Superior temporal gyrus (tissue), 1 donor: Measurements from ENCODE around the gene GAS1.

Experiments used
- DNase-seq: peaks from one replicate; pipeline ENCODE4 v3.0.0-alpha.2; 2016; ENCODE audit errors: extremely low spot score

Gene GAS1, protein sequence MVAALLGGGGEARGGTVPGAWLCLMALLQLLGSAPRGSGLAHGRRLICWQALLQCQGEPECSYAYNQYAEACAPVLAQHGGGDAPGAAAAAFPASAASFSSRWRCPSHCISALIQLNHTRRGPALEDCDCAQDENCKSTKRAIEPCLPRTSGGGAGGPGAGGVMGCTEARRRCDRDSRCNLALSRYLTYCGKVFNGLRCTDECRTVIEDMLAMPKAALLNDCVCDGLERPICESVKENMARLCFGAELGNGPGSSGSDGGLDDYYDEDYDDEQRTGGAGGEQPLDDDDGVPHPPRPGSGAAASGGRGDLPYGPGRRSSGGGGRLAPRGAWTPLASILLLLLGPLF

DNA sequence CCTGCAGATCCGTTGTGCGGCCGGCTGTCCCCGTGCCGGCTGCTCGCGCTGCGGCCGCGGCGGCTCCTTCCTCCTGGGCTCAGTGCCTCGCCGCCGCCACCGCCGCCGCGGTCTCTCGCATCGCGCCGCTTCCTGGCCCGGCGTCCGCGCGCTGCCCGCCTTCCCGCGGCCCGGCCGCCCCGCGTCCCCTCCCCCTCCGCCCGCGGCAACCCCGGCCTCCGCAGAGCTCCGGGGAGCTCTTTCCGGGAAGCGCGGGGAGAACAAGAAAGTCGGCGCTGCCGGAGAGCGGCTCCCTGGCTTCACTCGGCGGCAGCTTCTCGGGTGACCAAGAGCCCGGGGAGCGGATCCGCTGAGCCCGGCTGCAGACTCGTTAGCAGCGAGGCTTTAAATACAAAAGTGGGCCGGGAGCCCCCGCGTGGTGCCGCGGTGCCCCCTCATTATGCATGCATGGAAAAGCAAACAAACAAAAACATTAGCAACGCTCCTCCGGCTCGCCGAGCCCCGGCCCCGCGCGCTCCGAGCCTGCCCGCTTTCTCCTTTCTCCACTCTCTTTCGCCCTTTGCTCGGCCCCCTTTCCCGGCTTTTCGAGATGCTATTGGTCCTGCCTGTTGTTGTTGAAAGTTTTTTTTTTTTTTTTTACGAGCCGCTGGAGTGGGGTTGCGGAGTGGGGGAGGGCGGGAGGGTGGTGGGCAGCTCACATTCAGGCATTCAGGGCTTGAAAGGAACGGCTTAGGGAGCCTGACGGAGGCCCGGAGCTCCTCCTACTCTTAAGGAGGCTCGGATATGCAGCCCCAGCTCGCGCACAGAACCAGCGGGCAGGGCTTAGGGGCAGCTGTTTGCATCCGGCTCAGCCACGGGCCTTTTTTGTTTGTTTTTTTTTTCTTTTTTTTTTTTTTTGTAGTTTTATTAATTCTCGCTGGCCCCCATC is at the start of gene GAS1:
Gene GAS1 (minus strand): TSS at position 361 of the 928 bp plus-strand sequence. CDS start 727 bp downstream, outside the sequence.
- DNase-seq, result peak; percentile 91

- DNase-seq, result no peak
Observed at GRCh38 chr9:86994231-86994630, 46.9 kb upstream of the GAS1 start.

DNA sequence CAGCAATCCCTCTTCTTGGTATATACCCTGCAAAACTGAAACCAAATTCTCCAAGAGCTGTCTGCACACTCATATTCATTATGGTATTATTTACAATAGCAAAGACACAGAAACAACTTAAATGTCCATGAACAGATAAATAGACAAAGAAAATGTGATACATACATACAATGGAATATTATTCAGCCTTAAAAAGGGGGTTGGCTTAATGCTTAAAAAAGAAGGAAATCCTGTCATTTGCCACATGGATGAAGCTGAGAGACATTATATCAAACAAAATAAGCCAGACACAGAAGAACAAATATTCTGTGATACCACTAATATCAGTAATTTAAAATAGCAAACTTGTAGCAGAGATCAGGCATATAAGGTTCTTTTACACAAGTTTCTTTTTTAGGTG is 46.5 kb upstream of the GAS1 start:
- no peak for DNase-seq

DNA sequence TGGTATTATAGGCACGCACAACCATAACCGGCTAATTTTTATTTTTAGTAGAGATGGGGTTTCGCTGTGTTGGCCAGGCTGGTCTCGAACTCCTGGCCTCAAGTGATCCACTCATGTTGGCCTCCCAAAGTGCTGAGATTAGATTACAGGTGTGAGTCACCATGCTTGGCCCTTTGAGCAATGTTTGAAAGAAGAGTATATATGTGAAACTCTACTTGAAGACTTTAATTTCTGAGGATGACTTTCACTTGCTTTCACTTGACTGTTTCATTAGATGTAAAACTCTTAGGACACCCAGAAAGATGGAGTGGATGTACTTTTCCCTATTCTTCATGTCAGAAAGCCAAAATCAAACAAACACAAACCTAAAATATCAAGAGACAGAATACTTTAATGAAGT is 43.8 kb upstream of the GAS1 start:
- no peak for DNase-seq

DNA sequence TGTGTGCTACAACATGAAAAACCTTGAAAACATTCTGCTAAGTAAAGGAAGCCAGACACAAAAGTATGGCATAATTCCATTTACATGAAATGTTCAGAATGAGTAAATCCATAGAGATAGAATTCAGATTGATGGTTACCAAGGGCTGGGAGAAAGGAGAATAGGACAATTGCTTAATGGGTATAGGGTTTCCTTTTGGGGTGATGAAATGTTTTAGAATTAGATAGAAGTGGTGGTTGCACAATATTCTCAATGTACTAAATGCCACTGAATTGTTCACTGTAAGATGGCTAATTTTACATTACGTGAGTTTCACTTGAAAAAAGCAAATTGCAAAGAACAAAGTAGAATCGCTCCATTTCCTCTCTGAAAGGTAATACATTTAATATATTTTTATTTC is 43.0 kb upstream of the GAS1 start:
- no peak for DNase-seq

GRCh38 chr9:86987900-86988299 is 40.6 kb upstream of the GAS1 start:
- no peak for DNase-seq

- DNase-seq, result no peak
Observed at GRCh38 chr9:86985132-86985647, 37.9 kb upstream of the GAS1 start.

- DNase-seq, result no peak
Observed at GRCh38 chr9:86983620-86984259, 36.4 kb upstream of the GAS1 start.

DNA sequence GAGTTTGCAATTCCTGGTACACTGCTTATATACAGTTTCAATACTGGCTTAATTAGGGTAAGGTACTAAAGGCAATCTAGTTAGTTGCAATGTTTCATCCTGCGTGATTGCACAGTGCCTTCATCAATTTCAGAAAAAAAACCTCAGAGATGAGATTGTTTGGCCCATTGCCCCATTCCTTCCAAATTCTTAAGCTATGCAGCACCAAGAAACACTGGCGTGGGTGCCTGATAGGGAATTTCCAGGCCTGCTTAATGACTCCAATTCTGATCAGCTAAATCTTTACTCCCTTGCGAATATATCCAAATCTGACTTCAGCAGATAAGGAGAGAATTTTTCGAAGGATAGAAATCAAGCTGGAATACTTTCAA is 35.9 kb upstream of the GAS1 start:
- DNase-seq, result no peak

DNA sequence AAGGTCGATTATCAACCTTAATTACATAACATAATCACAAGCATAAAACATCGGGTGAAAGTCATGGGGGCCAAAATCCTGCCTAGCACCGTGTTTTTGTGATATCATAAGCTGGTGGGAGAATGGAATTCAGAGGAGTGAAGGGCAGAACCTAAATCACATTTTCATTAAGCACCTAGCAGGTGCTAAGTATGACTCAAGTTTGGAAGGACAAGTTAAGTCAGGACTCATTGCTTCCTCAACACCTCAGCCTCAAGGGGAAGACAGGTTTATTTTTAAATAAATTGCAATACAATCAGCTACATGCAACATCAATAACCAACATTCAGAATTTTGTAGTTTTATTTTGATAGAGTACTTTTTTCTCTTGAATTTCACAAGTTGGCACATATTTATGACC is 33.5 kb upstream of the GAS1 start:
- DNase-seq, result no peak

DNA sequence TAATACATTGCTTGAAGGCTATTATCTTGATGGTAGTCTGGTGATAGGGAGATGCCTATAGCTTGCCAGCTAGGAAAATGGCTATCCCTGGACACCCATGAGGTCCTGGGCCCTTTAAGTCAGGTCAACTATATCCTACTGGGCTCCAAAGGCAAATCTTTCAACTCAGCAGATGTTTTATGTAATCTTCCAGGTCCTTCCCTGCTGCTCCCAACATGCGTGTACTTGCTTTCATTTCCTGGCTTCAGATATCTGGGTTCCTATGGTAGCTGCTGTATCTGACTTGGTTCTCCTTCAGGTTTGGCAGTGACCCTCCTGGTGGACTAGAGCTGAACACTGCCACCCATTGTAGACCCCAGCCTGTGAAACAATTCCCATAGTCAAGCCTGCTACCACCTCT is 32.4 kb upstream of the GAS1 start:
- no peak for DNase-seq

- DNase-seq, result no peak
Observed at GRCh38 chr9:86978922-86979474, 31.7 kb upstream of the GAS1 start.

GRCh38 chr9:86978413-86978812 is 31.1 kb upstream of the GAS1 start:
- no peak for DNase-seq

- no peak for DNase-seq
Observed at GRCh38 chr9:86977205-86977835, 30.0 kb upstream of the GAS1 start.

GRCh38 chr9:86975606-86976005 is 28.3 kb upstream of the GAS1 start:
- no peak for DNase-seq

- no peak for DNase-seq
Observed at GRCh38 chr9:86975036-86975435, 27.7 kb upstream of the GAS1 start.

- DNase-seq, result no peak
Observed at GRCh38 chr9:86974421-86974820, 27.1 kb upstream of the GAS1 start.

DNA sequence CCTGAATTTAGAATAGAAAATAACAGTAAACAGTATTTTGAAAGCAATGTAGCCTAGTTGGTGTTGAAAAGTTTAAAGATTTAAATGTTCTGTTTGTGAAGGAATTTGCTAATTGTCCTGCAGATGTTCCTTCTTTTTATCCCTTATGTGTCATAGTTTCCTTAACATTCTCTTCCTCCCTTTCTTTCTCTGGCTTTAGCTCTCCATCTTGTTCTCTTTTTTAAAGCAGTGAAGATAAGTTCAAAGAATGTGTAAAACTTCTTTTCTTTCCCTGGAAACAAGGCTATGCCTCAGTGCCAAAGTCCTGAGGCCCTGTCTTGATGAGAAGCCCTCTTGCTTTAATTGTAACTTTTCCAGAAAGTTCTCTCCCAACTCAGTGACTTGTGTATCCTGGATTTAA is 24.4 kb upstream of the GAS1 start:
- no peak for DNase-seq

GRCh38 chr9:86968258-86968920 is 21.1 kb upstream of the GAS1 start:
- DNase-seq, result no peak

GRCh38 chr9:86966852-86967511 is 19.7 kb upstream of the GAS1 start:
- DNase-seq, result no peak
